ENCODE data around the gene RPL32.
"Not testable (repeated sequence)": the region's sequence is repeated elsewhere in the genome, so short reads cannot be mapped to it uniquely, and the experiment has no call there.

Gene RPL32

DNA sequence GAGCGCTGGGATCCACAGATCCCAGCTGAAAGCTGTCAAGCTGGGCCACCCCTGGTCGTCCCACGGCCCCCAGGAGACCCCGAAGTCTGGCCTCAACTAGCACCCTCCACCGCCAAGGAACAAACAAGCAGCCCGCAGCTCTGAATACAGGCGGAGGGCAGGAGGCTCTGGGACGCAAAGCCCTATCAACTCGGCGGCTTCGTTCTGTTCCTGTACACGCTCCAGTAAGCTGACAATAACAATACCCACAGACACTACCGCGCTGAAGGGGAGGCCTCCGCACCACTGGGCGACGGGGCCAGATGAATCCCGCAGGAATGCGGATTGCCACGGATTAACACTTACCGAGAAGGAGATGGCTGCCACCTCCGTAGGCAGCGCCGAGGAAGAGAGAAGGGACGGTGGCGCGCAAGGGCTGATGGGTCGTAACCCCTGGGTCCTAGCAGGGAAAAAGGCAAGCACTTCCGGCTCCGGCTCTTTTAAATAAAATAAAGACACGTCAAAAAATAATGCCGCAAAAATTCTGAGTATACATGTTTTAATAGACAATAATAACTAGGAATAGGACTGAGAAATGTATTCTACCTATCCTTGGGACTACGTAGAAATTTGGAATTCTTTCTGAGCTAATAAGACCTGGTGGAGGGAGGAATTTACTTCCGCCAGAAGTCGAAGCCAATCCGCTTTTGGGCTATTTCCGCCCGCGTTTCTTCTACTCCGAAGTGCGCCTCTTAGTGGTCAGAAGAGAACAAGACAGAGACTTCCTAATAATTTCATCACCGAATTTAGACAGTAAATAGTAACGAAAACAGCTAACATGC lies at the start of gene RPL32:
TSS of gene RPL32 (minus strand) at position 417 of the 821 bp plus-strand sequence. CDS start 1,328 bp downstream, outside the sequence.
- DNase-seq = peak; percentile 84

DNA sequence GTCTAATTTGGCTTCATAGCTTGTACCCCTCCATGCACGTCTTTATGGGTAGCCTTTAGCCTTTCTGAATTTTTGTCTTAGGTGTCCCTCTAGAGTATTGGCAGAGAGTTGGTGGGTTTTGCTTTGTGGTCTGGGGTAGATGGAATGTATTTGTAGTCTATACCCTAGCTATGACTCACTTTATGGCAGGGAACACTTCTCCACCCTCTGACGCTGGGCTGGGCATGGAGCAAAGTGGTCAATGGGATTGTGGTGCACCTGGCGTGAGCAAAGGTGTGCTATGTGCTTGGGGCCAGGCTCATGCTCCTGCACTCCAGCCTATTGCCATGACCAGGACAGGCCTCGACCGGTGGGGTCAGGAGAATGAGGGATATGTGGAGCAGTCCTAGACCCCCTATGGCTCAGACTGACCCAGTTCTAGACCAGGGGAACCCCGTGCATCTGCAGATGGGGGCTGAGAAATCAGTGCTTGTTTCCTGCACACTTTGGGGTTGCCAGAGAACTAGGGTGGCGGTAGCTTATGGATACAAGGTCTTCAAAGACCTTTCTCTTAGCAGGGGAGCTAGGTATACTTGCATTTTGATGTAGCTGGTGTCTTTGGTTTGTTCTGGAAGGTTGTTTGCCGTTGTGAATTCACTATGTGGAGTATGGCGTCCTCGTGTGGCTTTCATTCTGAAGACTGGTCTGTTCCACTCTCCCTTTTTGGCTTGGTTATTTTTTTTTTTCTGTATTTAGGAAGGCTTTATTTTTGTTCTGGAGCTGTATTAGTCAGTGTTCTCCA lies 49.4 kb upstream of the RPL32 start:
- no peak for DNase-seq

DNA sequence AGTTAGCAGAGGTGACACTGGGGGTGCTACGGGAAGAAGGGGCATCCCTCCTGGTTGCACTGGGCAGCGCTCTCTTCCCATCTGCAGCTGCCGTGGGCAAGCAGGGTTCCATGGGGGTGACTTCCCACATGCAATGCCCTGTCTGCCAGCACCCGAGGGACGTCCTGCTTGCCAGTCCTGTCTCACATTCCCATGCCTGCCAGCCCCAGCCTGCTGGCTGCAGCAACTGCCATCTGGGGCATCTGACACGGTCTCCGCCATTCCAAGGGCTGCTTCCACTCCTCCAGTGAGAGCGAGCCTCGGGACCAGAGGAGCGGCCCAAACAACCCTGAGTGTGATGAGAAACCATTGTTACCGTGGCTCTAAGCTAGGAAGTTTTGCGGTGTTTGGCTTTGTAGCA lies 45.4 kb upstream of the RPL32 start:
- DNase-seq = no peak

DNA sequence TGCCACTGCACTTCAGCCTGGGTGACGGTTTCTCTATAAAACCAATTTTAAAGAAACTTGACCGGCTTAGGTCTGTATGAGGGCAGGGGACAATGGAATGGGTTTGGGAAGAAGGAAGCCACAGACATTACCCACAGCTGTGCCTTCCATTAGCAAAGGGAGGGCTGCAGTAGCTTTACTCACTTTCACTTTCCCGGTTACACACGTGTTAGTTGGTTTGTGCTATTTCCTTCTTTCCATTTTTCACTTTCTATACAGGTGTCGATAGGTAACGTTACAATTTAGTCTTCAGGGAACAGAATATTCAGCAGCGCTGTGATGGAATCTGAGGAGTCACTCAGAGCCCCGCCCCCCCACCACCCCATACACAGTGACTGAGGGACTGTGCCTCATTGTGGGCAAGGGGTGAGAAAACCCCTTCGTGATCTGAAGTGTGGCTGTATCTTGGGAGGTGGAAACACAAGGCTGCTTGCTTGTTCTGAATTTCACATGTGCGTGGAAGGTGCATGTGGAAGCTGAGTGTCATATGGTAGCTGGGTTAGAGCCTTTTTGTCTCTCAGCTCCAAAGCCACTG lies 44.8 kb upstream of the RPL32 start:
- no peak for DNase-seq

DNA sequence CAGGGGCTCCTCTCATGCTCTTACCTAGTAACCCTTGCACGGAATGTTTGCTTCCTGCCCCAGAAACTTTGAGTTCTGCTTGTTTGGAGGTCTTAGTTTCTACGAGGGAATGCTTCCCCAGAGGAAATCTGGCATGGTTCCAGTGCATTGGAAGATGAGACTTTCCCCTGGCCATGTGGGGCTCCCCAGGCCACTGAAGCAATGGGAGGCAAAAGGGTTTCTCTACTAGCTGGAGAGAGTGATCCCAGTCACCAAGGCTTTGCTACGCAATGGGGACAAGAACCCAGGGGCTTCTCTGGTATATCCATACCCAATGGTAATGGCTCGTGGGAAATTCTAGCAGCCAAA lies 44.2 kb upstream of the RPL32 start:
- no peak for DNase-seq

DNA sequence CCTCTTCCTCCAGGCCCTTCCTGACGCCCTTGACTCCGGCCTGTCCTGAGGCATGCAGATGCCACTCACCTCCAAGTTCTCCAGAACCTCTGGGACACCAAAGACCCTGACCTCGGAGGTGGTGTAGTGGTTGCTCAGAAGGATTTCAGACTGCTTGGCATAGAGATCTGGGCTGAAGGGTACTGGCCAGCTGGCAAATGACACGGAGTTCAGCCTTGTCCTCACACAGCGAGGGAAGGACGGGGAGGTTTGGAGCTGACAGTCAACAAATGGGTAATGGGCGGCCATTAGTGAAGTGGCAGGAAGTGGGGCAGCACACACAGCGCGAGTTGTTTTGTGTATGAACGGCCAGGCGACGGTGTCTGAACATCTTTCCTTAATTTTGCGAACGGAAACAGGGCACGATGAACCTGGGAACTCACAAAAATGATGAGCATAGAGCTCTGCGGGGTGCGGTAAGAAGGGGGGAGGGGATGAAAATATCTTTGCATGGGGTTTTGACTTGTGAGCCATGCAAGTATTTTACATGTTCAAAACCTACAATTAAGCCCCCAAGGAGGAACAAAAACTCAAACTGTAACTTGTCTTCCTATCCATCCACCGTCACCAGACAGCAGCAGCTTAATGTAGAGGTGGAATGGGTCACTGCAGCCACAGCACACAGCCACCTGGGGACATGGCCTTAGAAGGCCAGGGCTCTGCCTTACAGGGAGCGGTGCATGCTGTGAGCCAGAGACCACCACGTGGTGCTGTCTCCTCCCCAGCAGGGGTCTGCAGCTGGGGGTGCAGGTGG lies 43.6 kb upstream of the RPL32 start:
- no peak for DNase-seq

DNA sequence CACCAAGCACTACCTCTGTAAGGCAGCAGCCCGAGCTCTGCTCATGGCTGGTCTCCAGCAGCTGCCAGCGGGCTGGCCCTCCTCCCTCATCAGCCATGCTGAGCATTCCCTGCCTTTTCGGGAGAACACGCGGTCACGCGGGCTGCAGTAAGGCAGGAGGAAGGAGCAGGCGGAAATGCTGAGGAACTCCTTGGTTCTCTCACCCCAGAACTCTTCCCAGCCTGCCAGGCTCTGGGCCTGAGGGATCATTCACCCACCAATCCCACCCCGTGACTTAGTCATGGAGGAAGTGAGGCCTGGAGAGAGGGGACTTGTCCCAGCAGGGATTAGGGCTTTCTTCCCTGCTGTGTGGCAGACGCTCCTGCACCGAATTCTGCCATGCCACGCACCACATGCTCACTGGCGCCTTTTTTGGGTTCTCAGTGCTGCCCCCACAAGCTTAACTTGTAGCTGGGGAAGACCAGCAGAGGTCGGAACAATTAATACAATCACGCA lies 42.9 kb upstream of the RPL32 start:
- DNase-seq = no peak

DNA sequence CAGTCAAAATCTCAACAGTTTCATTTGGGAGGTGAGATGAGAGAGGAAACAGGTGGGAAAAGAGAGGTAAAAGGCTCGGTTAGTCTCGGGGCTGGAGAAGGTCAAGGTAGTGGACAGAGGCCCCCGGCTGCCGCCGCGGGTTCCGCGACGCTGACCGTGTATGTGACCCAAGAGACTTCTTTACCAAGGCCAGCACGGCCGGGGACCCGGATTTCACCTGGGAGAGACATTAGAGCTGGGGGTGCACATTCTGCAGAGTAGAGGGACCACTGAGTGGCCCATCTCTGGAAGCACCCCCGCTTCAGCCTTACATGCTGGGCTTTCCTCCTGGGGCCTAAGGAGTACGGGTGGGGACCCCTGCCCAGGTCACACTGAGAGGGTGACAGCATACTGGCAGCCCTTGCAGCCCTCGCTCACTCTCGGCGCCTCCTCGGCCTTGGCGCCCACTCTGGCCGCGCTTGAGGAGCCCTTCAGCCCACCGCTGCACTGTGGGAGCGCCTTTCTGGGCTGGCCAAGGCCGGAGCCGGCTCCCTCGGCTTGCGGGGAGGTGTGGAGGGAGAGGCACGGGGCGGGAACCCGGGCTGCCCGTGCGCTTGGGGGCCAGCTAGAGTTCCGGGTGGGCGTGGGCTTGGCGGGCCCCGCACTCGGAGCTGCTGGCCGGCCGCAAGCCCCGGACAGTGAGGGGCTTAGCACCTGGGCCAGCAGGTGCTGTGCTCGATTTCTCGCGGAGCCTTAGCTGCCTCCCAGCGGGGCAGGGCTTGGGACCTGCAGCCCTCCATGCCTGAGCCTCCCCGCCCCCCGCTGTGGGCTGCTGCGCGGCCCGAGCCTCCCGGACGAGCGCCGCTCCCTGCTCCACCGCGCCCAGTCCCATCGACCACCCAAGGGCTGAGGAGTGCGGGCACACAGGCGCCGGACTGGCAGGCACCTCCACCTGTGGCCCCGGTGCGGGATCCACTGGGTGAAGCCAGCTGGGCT lies 41.3 kb upstream of the RPL32 start:
- DNase-seq = no peak

DNA sequence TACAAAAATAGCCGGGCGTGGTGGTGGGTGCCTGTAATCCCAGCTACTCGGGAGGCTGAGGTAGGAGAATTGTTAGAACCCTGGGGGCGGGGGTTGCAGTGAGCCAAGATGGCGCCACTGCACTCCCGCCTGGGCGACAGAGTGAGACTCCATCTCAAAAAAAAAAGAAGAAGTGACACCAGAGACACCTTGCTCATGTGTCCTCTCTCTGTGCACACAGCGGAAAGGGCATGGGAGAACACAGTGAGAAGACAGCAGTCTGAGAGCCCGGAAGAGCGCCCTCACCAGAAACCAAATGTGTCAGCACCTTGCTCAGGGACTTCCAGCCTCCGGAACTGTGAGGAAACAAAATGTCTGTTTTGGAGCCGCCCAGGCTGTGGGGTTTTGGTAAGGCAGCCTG lies 40.5 kb upstream of the RPL32 start:
- DNase-seq = not testable (repeated sequence)

DNA sequence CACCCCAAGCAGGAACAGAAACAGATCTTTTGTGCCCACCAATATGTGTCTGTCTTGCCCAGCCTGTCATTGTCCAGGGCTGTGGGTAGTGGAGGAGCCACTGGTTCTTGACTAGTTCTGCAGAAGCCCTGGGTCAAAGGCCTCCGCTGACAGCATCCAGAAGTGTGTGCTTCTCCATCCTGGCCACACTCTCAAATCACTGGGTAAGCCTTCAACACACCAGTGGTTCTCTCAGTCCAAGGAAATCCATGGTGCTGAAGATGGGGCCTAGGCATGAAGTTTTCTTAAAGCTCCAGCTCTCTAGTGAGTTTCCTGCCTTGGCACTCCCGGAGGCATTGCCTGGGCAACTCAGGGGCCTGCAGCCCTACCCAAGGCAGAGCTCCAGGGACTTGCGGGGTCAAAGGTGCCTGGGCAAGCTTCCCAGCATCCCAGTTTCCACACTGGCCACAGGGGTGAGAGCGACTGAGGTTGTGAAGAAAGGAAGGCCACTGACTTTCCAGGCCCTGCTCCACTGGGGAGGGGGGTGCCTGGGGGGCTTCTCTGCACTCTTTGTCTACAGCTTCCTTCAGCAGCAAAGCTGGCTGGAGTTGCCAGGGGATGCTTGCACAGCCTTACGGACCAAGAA lies 37.9 kb upstream of the RPL32 start:
- DNase-seq = no peak

DNA sequence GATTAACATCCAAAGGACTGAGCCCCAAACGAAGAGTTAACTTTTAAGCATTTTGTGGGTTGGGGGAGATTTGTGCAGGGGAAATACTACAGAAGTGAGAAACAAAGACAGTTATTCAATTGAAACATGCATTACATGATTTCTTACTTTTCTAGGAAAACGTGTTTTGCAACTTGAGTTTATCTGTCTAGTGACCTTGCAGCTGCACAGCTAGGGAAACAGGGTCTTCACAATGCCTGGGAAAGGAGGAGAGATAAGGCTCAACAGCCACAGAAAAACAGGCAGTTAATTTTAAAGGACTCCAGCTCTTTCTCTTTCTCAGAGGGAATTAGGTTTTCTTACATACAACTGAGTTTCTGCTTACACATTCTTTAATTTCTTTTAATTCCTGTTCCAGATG lies 37.4 kb upstream of the RPL32 start:
- DNase-seq = not testable (repeated sequence)

DNA sequence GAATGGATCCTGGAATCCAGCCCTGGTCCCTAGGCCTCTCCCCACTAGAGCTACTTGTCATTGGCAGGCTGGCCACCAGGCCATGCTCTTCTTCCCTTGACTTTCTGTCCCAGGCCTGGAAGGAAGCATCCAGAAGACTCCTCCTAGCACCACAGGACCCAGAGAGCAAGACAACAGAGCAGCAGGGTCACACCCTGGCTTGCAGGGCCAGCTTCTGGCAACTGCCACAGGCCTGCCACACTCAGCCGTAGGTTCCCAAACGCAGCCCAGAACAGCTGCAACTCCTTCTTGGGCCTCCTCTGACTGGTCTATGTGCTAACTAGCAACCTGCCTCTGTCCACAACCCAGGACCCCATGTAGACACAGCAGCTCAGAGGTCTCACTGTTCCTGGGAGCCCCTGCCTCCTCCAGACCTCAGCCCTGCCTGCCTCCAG lies 36.8 kb upstream of the RPL32 start:
- DNase-seq = no peak

DNA sequence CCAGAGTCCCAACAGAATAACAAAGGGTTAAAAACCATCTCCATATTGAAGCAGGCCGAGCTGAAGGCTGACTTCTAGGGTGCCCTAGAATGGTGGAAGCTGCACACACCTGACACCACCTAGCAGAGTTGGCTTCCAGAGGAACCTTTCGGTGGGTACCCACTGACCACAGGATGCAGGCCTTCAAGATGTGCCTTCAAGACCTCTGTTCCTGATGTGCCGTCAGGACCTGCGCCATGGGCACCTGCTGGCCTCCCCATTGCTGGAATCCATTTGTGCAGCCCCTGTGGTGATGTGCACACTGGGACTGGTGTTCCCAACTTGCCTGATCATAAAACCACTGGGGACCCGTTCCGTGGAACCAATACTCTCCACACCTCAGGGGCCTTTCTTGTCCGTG lies 35.7 kb upstream of the RPL32 start:
- no peak for DNase-seq

DNA sequence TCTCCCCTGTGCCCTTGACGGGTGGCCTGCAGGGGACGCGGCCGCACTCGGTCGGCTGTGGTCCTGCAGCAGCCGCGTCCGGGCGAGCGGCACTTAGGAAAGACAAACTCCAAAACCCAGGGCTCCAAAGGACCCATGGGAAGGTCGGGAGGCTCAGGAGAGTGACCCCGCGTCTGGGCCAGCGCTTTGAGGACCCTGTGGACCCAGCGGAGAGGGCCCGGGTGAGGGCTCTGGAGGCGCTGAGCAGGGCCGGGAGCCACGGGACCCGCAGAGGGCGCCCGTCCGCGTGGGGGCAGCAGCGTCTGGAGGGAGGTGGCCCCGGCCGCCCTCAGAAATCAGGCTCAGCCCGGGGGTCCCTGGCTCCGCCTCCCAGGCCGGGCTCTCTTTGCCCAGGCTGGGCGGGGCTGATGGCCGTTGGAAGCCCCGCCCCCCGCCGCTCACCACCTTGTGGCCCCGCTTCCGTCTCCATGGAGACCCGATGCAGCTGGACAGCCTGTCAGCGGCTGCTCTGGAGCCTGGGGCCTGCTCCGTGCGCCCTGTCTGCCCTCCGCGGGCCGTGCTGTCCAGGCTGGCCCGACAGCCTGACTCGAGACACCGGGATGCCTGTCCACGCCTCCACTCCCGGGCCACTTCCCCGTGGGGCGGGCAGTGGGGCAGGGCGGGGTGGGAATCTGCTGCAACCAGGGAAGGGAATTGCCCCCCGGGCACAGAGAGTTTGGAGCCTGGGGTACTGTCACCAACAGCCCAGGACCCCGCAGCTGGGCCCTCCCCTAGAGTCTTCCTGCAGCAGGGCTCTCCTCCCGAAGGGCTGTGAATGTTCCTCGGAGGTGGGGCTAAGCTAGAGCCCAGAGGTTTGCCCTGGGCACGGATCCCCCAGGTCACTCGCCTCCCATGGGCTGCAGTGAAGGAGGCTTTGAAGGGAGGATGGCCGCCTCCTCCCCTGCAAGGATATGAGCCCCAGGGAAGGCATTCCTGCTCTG lies 34.8 kb upstream of the RPL32 start:
- DNase-seq = peak; percentile 23

DNA sequence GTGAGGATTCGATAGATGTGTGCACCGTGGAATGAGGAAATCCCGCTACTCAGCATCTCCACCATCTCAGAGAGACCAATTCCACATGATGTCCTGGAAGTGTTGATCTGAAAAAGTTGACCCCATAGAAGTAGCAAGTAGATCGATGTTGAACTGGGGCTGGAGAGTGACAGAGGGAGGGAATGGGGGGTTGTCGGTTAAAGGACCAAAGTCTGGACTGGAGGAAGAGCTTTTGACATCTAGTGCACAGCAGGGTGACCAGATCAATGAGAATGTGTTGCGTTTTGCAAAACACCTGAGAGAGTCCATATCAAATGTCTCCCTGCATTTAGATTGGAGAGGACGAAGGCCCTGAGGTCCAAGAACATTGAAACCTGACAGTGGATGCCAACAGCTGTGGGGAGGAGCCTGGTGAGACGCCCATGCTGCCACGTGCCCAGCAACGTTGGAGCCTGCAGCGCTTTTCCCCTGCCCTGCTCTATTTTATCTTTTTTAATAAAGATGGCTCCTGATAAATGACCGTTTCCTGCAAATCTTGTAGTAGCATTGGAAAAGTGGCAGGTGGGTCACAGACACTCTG lies 30.1 kb upstream of the RPL32 start:
- no peak for DNase-seq

DNA sequence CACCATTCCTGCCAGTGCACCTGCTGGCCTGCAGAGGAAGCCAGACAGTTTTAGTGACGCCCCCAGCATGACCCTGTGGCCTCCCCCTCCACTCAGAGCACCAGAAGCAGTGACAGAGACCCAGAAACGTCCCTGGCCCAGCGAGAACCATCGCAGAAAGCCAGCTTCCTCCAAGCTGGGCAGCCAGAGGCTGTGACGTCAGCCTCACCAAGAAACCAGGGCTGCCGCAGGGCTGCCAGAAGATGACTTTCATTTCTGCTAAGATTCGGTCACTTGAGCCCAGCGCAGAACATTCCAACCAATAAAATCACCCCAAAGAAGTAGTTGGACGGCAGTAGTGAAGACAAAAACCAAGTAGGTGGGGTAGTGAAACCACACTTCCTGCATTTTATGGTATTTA lies 29.6 kb upstream of the RPL32 start:
- peak; percentile 58 for DNase-seq

DNA sequence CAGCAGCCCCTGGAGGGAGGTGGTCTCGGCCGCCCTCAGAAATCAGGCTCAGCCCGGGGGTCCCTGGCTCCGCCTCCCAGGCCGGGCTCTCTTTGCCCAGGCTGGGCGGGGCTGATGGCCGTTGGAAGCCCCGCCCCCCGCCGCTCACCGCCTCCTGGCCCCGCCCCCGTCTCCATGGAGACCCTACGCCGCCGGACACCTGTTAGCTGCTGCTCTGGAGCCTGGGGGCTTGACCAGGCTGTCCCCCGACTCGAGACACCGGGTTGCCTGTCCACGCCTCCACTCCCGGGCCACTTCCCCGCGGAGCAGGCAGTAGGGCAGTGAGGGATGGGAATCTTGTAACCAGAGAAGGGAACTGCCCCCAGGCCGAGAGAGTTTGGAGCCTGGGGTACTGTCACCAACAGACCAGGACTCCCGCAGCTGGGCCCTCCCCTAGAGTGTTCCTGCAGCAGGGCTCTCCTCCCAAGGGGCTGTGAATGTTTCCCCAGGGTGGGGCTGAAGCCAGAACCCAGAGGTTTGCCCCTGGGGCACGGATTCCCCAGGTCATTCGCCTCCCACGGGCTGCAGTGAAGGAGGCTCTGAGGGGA lies 27.8 kb upstream of the RPL32 start:
- DNase-seq = peak; percentile 28

DNA sequence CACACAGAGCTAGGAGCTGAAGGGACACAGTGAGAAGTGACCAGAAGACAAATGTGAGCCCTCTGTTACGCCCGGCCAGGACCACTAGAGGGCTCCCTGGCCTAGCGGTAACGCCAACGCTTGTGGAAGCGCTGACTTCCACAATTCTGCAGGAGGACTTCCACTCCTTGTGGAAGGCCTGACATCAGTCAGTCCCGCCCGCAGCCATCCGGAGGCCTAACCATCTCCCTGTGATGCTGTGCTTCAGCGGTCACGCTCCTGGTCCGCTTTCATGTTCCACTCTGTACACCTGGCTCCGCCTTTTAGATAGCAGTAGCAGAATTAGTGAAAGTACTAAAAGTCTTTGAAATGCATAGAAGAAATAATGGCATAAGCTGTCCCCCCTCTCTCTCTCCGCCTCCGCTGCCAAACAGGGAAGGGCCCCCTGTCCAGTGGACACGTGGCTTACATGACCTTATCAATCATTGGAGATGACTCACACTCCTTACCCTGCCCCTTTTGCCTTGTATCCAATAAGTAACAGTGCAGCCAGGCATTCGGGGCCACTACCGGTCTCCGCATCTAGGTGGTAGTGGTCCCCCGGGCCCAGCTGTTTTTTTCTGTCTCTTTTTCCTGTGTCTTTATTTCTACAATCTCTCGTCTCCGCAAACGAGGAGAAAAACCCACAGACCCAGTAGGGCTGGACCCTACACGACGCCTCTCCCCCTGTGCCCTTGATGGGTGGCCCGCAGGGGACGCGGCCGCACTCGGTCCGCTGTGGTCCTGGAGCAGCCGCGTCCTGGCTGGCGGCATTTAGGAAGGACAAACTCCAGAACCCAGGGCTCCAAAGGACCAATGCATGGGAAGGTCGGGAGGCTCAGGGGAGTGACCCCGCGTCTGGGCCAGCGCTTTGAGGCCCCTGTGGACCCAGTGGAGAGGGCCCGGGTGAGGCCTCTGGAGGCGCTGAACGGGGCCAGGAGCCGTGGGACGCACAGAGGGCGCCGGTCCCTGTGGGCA lies 27.0 kb upstream of the RPL32 start:
- DNase-seq = peak; percentile 59
